Activated gamma-delta T cell treated with anti-CD3 and anti-CD28 coated beads, Interleukin-2, amount 50 U/mL, for 16 hours (primary cell): ENCODE data around the gene POMZP3.
"Not testable (repeated sequence)": the region's sequence is repeated elsewhere in the genome, so short reads cannot be mapped to it uniquely, and the experiment has no call there.

Experiments
- DNase-seq: peaks from one replicate; pipeline ENCODE4 v3.0.0-alpha.2; 2020; ENCODE audit warnings: low read depth

Gene POMZP3

DNA sequence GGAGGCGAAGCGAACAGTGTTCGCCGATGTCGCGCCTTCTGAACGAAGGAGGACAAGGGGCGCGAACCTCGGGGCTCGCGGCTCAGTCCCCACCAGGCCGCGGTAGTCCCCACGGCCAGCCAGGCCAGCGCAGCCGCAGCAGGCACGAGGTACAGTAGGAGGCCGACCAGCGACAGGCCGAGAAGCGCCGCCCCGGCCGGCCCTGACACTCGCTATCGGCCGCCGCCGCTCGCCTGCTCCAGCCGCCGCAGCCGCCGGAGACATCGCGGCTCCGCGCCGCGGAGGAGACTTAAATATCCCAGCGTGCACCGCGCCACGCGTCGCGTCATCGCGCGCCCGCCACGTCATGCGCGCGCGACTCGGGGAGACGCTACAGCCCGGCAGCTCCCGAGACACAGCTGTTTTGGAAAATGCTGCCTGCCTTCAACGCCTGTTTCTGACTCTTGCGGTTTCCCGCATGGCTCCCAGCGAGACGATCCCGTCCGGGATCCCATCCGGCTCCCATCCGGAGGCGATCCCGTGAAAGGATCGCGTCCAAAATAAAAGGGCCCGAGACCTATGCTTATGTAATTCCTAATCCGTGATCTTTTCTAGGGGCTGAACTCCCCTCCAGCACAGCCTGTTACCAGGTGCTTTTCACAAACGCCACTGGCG lies at the start of gene POMZP3:
POMZP3 (minus strand) TSS at position 291 of the 654 bp plus-strand sequence. CDS start 1,215 bp downstream, outside the sequence.
- DNase-seq: not testable (repeated sequence)

DNA sequence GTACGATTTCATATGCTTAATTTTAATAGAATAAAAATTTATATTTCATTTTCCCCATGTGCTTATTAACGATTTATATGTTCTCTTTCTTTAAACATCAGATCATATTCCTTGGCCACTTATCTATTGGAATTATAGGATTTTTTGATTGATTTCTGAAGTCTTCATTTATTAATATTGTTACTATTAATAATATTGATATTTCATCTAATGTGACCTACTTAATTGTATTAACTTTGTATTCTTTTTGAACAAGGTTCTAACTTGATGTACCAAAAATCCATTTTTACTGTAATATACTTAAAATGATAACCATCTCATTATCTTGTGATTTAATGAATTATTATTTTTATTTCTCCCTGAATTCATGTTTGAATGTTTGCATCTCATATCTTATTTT lies 48.7 kb upstream of the POMZP3 start:
- not testable (repeated sequence) for DNase-seq

DNA sequence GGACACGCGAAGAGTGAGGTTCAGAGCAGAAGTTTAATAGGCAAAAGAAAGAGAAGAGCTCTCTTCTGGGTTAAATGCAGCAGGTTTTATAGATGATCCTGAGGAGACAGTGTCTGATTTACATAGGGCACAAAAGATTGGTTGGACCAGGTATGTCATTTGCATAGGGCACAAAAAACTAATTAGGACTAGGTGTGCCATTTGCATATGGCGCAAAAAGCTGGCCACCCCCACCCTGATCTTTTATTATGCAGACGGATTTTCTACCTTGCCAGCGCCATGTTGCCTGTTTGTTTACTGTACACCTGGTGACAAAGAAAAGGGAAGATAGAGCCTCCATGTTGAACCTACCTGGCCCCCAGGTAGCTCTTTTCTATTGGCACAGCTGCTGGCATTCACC lies 46.3 kb upstream of the POMZP3 start:
- DNase-seq: not testable (repeated sequence)

DNA sequence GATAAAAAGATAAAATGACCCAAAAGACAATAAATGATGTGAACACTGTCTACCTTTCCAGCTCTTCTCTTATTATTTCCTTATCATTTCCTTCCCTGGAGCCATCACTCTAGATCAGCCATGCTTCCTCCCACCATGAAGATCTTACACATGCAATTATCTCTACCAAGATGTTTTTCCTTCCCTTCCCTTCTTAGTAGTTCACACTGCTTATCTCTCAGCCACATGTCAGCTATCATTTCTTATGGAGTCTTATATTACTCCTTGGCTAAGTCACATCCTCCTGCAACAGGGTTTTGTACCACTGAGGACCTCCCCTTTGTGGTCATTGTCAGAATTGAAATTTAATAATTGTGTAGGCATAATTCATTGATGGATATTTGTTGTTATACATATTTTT lies 32.1 kb upstream of the POMZP3 start:
- not testable (repeated sequence) for DNase-seq

DNA sequence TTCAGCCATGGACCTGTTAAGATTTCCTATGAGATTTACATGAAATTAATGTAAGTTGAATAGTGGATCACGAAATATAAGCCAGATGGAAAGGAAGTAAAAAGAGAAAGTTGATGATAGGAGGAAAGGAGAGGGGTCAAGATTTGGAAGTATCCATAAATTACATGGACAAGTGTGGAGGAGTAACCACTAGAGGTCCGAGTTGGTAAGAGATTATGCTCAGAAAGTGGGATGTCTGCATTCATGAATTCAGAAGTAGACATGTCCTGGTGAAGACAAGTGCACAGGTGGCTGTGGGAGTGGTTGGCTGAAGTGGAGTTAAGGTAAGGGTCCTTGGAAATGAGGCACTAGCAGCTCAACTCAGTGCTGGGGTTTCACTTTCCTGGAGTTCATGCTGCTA lies 29.3 kb upstream of the POMZP3 start:
- not testable (repeated sequence) for DNase-seq

DNA sequence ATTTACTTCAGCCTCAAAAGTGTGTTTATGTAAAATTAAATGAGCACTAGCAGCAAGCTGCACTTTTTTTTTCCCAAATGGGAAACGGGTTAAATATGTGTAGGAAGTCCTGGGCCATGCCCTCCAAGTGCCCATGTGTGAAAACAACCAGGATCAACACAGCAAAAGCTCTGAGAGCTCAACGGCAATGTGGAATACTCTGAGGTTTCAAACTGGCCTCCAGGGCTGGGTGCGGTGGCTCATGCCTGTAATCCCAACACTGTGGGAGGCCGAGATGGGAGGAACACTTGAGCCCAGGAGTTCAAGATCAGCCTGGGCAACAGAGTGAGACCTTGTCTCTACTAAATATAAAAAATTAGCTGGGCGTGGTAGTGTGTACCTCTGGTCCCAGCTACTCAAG lies 15.5 kb upstream of the POMZP3 start:
- not testable (repeated sequence) for DNase-seq

DNA sequence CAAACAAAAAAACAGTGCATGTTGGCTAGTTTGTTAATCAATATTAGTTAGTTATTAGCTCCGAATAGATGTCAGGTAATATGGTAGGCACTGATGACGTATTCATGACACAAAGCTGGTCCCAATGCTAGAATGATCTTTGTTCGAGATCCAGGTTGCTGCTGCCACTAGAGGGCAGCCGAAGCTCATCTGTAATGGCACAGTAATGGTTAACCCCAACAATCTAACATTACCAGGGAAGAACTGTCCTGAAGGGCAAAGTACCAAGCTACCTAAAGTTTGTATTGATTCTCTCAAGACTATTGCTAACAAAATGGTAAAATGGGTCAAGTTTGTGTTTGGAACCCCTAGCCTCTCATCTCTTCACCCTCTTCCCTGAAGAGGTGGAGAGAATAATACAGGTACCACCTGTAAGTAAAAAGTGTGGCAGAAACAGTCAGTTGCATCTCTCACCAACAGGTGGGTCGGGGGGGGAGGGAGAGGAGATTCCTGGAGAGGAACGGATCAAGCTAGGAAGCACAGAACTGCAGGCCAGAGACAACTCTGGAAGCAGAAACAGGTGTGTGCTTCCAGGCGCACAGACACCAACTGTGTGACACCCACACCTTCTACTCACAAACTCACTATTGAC lies 10.1 kb upstream of the POMZP3 start:
- not testable (repeated sequence) for DNase-seq

DNA sequence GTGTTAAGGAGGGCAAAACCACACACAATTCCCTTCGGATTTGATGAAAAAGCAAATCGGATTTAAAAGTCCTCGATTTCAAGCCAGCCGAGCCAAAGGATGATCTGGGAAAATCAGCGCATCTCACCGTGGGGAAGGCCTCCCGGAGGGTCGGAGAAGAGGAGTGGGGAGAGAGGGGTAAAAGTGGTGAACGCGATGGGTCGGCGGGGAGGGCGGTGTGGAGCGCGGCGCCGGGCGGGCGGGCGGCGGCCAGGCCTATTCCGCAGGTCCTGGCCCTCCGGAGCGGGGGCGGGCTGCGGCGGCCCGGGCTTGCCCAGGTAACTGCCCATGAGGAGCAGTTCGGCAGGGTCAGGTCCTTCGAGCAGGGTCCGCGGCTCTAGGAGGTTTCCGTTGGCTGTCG lies 498 bp downstream of the POMZP3 start:
- DNase-seq: not testable (repeated sequence)

DNA sequence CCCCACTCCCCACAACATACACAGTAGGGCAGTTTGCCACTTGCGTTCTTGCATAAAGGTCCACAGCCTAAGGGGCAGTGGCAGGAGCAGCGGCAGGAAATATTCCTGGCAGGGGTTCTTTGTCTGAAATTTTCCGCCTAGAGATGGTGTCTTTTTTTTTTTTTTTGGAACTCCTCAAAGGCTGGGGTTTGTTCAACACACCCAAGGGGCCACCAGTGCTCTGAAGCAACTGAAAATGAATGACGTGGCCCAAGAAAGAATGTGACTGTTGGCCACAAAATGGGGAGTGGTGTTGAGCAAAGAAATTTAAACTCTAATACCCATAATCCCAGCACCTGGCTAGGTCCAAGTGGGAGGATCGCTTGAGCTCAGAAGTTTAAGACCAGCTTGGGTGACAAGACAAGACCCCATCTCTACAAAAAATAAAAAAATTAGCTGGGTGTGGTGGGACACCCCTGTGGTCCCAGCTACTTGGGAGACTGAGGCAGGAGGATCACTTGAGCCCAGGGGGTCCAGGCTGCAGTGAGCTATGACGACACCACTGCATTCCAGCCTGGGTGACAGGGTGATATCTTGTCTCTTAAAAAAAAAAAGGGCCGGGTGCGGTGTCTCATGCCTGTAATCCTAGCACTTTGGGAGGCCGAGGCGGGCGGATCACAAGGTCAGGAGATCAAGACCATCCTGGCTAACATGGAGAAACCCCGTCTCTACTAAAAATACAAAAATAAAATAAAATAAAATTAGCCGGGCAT lies 7.5 kb downstream of the POMZP3 start:
- DNase-seq: not testable (repeated sequence)

DNA sequence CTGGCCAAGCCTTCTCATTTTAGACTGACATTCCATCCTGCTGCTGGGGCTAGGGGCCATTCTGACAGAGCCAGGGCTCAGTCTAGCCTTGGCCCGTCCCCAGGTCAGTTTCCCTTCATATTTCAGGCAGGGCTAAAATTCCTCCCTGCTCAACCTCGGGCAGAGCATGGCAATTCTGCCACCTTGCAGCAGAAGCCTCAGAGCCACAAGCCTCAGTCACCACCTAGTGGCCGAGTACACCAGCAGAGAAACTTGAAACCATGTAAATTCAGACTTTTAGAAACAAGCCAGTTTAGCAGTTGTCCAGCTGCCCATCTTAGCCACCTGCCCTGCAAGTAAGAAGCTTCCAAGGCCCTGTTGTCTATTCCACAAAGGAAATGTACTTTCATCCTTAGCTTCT lies 13.3 kb downstream of the POMZP3 start:
- DNase-seq: not testable (repeated sequence)

DNA sequence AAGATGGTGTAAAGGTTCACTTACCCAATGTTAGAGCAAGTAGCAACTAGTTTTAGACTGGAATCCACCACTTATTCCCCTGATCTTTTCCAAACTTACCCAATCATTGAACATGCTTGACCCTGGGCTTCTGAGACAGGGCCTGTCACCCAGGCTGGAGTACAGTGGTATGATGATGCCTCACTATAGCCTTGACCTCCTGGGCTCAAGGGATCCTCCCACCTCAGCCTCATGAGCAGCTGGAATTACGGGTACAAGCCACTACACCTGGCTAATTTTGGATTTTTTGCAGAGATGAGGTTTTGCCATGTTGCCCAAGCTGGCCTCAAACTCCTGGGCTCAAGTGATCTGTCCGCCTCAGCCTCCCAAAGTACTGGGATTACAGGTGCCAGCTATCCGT lies 14.8 kb downstream of the POMZP3 start:
- not testable (repeated sequence) for DNase-seq

DNA sequence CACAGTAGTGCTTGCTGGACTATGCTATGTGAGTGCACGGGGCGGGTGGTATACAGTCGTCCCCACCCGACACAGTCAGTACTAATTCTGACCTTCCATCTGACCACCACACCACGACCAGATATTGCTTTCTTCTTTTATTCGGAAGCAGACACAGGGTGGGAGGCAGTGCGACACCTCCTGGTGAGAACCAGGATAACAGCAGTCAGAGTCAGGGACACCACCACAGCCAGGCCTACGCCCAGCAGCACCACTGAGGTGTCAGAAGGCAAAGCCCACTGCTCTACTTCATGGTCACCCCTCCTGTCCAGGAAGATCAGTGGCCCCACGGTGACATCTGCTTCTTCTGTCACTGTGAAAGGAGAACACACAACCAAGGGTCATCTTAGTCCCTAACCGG lies 17.2 kb downstream of the POMZP3 start:
- not testable (repeated sequence) for DNase-seq

DNA sequence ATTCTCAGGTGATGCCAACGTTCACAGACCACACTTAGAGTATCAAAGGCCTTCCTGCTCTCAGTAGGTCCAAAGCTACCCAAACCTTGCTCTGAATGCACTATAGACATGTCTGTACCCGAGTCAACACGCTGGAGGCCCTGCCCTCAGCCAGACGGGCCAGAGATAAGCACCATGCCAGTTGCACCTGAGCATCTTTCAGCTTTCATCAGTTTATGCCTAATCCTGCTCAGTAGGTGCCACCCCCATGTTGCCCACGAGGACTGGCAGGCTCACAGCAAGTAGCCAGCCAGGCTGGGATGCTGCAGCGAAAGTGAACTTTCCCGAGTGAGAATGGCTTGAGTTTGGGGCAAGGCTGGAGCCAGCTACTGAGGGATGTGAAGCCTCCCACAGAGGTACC lies 18.6 kb downstream of the POMZP3 start:
- DNase-seq: not testable (repeated sequence)

DNA sequence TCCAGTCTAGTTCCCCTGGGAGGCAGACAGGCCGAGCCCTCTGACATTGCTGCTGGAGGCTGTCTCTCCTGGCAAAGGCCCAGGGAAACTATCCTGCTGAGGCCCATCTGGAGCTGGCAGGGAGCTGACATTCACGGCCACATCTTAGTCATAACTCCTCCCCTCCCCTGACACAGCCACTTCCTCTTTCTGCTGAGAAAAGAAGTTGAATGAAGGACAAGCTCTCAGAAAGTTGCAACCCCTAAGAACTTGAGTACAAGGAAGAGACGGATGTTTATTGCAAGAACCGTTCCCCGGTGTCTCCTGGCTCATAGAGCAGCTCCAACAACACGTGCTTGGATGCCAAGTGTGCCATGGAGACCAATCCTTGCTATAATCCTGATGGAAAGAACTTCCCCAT lies 21.1 kb downstream of the POMZP3 start:
- peak; percentile 27 for DNase-seq

DNA sequence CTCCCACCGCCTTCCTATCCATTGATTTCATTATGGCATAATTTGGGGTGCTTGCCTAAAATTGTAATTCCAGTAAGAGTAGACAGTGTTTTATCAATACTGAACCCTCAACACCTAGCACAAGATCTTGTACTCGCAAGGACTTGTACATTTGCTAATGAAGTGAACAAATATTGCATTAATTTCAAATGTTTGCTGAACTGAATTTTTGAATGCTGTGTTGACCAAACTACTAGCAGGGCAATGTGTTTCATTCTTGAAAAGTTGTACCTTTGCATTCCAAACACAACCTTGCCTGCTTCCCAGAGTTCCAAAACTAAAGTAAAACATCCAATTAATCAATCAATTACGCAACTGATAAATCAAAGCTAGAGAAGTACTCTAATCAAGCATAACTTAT lies 26.4 kb downstream of the POMZP3 start:
- not testable (repeated sequence) for DNase-seq

DNA sequence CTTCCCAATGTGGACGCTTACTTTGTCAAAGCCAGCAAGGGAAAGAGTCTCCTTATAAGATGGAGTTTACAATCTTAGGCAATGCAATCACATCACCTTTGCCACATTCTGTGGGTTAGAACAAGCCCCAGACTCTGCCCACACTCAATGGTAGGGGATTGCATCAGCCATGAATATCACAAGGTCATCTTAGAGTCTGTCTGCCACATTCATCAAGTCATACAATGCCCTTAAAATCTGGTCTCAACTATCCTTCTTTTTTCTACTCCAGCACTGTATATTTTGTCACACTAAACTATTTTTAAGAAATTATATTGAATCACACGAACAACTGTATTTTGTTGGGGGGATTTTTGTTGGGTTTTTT lies 27.0 kb downstream of the POMZP3 start:
- not testable (repeated sequence) for DNase-seq

DNA sequence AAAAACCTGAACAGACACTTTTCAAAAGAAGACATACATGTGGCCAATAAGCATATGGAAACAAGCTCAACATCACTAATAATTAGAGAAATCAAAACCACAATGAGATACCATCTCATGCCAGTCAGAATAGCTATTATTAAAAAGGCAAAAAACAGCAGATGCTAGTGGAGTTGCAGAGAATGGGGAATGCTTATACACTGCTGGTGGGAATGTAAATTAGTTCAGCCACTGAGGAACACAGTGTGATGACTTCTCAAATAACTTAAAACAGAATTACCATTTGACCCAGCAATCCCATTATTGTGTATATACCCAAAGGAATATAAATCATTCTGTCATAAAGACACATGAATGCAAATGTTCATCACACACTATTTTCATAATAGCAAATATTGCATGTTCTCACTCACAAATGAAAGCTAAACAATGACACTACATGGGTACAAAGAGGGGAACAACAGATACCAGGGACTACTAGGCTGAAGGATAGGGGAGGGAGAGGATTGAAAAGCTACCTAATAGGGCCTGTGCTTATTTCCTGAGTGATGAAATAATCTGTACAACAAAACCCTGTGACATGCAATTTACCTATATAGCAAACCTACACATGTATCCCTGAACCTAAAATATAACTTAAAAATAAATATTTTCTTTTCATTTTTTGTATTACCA lies 28.4 kb downstream of the POMZP3 start:
- DNase-seq: not testable (repeated sequence)

DNA sequence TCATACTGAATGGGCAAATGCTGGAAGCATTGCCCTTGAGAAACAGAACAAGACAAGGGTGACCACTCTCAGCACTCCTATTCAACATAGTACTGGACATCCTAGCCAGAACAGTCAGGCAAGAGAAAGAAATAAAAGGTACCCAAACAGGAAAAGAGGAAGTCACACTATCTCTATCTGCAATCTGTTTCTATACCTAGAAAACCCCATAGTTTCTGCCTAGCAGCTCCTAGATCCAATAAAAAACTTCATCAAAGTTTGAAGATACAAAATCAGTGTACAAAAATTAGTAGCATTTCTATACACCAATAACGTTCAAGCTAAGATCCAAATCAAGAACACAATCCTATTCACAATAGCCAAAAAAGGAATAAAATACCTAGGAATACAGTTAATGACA lies 29.8 kb downstream of the POMZP3 start:
- not testable (repeated sequence) for DNase-seq

DNA sequence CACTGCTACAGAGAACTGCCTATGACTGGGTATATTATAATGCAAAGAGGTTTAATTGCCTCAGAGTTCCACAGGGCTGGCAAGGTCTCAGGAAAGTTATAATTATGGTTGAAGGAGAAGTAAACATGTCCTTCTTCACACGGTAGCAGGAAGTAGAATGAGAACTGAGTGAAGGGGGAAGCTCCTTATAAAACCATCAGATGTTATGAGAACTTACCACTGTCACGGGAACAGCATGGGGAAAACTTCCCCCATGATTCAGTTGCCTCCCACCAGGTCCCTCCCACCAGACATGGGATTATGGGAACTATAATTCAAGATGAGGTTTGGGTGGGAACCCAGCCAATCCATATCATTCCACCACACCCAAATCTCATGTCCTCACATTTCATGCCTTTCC lies 34.4 kb downstream of the POMZP3 start:
- DNase-seq: not testable (repeated sequence)

DNA sequence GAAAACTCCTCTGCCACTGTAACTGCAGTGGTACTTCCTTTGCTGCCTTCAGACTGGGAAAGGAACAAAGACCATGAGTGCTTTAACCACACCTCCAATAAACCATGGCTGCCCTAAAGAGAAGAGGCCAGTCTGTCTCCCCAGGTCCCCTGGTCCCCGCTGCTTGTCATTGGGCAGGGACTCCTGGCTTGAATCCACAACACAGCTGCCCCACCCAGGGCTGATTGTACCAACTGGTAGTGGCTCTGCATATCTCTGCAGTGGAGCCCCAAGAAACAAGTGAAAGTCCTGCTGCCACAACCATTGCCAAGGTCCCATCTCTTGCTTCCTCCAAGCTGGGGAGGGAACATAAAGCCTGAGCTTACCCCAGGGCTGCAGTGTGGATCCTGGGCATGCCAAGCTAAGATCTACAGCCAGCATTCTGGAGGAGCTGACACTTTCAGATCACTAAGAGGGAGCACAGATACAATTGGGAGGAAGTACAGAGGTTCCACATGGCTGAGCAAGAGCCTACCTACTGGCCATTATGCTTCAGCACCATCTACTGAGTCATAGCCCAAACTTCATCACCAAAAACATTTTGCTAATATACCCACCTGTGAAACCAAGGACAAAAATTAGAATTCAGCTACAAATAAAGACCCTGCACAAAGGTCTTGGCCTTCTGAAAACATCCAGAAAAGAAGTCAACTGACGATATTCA lies 35.3 kb downstream of the POMZP3 start:
- DNase-seq: not testable (repeated sequence)

DNA sequence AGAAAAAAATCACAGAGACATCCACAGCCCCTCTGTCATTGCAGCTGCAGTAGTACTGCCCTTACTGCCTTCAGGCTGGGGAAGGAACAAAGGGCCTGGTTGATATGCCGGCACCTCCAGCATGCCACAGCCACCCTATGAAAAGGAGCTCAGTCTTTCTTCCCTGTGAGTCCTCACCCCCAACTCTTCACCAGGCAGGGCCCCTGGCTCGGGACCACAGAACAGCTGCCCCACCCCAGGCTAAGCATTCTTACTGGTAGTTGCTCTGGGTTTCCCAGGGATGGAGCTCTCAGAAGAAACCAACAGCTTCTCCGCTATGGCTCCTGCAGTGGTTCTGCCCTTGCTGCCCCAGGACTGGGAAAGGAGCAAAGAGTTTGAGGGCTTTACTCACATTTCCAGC lies 36.0 kb downstream of the POMZP3 start:
- not testable (repeated sequence) for DNase-seq

DNA sequence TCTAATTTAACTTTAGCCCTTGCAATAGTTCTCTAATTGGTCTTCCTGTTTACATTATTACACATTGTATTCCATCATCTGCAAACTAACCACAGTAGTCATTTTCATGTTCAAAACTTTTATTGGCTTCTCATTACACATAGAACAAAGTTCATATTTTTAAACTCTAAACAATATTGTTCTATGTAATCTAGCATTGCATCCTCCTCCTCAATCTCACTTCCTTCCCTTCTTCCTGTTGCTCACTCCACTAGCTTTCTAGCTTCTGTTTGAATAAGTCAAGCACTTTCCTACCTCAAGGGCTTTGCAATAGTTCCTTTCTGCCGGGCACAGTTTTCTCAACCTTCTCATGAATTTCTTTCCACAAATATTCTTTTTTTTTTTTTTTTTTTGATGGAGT lies 38.5 kb downstream of the POMZP3 start:
- not testable (repeated sequence) for DNase-seq
